NCI-H1092 (cell line): Measurements from ENCODE around the gene GAA.

Experiments used
- DNase-seq: peaks from one replicate; lab custom pipeline; 2025; lab: John Stamatoyannopoulos, UW

The GAA gene

DNA sequence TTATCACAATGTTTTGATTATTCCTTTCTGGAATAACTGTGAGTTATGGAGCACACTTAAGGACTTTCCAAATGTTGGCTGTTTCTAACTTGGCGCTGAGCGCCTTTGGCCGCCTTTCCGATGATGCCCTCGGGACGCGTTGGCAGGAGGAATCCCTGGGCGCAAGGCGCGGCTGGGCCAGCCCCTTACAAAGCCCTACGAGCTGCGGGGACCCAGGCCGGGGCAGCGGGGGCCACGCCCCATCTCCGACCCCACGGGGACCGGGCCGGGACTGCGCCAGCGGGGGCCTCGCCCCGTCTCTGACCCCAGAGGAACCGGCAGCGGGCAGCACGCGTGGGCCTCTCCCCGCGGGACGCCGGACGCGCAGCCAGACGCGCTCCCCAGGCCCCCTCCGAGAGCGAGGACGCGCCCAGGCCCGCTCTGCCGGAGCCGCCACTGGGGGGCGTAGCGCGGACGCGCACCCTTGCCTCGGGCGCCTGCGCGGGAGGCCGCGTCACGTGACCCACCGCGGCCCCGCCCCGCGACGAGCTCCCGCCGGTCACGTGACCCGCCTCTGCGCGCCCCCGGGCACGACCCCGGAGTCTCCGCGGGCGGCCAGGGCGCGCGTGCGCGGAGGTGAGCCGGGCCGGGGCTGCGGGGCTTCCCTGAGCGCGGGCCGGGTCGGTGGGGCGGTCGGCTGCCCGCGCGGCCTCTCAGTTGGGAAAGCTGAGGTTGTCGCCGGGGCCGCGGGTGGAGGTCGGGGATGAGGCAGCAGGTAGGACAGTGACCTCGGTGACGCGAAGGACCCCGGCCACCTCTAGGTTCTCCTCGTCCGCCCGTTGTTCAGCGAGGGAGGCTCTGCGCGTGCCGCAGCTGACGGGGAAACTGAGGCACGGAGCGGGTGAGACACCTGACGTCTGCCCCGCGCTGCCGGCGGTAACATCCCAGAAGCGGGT, at the start of gene GAA:
GAA (plus strand) TSS at position 571 of the 935 bp plus-strand sequence. CDS start 3,006 bp downstream, outside the sequence.
- peak; percentile 83 for DNase-seq

DNA sequence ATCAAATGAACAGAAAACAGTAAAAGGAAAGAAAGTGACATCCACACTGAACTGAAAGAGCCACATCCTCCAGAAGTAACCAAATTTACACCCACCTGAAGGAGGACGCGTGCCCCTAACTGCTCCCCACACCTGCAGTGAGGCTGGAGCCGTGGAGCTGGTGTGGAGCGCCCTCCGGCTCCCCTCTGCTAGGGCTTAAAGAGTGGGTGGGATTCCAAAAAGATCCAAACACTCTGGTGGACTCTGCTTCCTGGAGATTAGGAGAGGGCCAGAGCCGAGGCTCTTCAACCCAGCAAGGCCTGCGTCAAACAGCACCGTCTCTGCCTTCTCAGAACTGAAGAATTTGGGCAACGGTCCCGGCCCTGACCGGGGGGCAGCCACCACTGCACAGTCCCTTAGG, 49.7 kb upstream of the GAA start:
- no peak for DNase-seq

GRCh38 chr17:80053102-80053501, 48.3 kb upstream of the GAA start:
- DNase-seq: no peak

DNA sequence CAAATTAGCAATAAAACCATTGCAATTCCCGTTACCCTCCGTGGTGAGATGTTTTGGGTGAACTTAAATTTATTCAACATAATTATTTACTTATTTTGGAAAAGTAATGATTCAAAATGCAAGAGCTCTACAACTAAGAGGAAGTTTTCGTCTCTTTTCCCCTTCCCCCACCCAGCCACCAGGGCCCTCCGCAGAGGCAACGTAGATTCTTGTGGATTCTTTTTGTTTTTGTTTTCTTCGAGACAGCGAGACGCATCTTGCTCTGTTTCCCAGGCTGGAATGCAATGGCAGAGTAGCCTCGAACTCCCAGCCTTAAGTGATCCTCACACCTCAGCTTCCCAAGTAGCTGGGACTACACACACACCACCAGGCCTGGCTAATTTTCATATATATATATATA, 45.8 kb upstream of the GAA start:
- no peak for DNase-seq

- no peak for DNase-seq
Measured at GRCh38 chr17:80058311-80058955, 42.9 kb upstream of the GAA start.

- DNase-seq: no peak
Measured at GRCh38 chr17:80060644-80061043, 40.7 kb upstream of the GAA start.

GRCh38 chr17:80061421-80061820, 40.0 kb upstream of the GAA start:
- no peak for DNase-seq

- DNase-seq: no peak
Measured at GRCh38 chr17:80063830-80064585, 37.4 kb upstream of the GAA start.

GRCh38 chr17:80064696-80065095, 36.7 kb upstream of the GAA start:
- no peak for DNase-seq

DNA sequence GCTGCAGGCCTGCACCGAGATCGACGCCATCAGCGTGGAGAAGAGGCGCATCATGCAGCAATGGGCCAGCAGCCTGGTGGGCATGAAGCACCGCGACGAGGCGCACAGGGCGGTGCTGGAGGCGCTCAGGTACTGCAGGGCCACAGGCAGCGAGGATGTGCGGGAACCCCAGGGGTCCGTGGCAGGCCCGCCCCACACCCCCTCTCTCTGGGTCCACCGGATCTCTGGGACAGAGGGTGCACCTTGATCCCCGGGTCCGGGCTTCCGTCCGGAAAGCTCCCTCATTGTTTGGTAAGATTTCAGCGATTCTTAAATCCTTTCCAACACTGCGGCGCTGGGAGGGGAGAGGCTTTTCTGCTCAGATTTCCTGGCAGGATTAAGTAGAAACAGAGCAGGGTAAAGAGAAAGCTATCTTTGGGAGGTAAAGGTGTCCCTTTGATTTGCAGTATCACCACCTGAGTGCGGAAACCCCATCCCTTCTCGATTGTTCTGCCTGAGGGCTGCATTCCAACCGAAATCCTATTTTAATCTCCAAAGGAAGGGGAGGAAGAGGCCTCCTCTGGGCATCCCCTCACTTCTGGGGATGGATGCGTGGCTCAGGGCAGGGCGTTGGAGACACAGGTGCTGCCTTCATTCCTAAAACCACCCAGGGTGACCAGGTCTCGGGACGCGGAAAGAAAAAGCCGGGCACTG, 35.8 kb upstream of the GAA start:
- DNase-seq: no peak

- DNase-seq: no peak
Measured at GRCh38 chr17:80067393-80067986, 33.9 kb upstream of the GAA start.

GRCh38 chr17:80068301-80069222, 32.8 kb upstream of the GAA start:
- no peak for DNase-seq

GRCh38 chr17:80070375-80071115, 30.8 kb upstream of the GAA start:
- no peak for DNase-seq

DNA sequence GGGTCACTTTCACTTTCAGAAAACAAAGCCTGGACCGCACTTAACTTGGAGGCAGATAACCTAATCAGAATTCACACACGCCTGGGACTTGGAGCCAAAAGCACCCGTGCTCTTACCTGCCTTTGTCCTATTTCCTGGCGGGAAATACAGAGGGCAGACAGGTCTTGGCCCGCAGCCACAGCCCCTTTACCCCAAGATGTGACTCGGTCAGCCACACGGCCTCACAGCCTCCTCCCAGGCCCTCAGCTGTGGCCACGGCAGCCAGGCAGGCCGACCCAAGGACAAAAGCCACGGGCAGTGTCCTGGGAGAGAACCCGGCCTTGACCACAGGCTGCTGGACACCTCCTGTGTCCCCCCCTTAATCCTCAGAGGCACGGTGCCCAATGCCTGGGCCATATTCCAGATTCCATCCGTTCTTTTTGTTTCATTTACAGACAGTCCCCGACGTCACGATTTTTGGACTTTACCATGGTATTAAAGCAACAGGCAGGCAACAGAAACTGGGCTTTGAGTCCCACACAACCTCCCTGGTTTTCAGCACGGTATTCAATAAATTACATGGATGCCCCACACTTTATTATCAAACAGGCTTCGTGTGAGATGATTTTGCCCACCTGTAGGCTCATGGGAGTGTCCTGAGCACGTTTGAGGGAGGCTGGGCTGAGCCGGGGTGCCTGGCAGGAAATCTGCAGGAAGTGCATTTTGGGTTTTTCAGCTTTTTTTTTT, 30.1 kb upstream of the GAA start:
- peak; percentile 54 for DNase-seq

DNA sequence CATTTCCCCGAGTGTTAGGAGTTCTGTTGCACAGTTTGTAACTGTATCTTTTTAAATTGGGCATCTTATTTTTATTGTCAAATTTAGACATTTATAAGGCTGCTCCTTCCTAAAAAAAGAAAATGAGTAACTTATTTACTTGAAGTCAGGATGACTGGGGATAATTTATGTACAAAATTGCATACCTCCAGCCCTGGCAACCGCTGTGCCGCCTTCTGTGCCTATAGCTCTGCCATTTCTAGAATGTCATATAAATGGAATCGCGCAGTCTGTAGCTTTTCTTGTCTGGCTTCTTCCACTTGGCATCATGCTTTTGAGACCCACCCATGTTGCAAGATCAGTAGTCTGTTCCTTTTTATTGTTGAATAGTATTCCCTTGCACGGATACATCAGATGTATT, 29.0 kb upstream of the GAA start:
- no peak for DNase-seq

GRCh38 chr17:80080081-80080480, 21.3 kb upstream of the GAA start:
- DNase-seq: no peak

DNA sequence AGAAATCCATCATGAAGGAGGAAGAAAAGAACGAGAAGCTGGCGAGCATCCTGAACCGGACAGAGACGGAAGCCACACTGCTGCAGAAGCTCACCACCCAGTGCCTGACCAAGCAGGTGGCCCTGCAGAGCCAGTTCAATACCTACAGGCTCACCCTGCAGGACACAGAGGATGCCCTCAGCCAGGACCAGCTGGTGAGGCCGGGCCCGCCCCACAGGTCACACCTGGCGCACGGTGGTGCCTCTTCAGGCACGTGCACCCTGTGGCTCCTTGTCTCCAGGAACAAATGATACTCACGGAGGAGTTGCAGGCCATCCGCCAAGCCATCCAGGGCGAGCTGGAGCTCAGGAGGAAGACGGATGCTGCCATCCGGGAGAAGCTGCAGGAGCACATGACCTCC, 19.8 kb upstream of the GAA start:
- no peak for DNase-seq

GRCh38 chr17:80082403-80083135, 18.8 kb upstream of the GAA start:
- DNase-seq: peak; percentile 70
